ENCODE results near the gene MYH11.

MYH11 gene

DNA sequence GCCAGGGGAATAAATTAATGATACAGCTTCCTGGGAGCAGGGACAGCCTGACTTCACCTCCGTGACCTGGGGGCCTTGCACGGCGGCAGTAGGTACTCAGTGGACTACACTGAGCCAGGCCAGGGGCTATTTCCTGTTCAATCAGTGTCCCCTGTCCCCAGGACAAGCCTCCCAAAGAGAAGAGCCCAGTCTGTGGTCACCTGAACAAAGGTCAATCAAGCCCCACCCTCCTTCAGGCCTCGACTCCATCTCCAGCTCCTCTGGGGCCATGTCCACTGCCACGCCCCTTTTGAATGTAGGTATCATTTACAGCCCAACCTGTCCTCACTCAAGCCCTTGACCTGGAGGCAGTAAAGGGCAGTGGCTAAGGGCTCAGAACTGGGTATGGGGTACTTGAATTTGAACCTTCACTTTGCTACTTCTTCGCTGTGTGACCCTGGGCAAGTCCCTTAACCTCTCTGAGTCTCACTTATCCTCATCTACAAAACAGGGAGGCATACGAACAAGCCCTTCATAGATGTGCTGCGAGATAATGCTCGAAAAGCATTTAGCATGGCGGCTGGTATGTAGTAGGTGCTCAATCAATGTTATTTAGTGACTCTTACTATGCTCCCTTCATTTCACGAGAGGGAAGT, 29.0 kb downstream of the MYH11 start:
- DNase-seq (ENCODE audit: low read depth), result no peak
- TF ChIP-seq, protein P1, sequence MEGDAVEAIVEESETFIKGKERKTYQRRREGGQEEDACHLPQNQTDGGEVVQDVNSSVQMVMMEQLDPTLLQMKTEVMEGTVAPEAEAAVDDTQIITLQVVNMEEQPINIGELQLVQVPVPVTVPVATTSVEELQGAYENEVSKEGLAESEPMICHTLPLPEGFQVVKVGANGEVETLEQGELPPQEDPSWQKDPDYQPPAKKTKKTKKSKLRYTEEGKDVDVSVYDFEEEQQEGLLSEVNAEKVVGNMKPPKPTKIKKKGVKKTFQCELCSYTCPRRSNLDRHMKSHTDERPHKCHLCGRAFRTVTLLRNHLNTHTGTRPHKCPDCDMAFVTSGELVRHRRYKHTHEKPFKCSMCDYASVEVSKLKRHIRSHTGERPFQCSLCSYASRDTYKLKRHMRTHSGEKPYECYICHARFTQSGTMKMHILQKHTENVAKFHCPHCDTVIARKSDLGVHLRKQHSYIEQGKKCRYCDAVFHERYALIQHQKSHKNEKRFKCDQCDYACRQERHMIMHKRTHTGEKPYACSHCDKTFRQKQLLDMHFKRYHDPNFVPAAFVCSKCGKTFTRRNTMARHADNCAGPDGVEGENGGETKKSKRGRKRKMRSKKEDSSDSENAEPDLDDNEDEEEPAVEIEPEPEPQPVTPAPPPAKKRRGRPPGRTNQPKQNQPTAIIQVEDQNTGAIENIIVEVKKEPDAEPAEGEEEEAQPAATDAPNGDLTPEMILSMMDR (conservative IDR thresholded peaks at IDR 0.05; ENCODE audit: control insufficient read depth, insufficient read depth, low read depth, low read length), result no peak
- H3K4me3 ChIP-seq (ENCODE audit: control insufficient read depth, low read depth, low read length), result no peak overlapping the region

DNA sequence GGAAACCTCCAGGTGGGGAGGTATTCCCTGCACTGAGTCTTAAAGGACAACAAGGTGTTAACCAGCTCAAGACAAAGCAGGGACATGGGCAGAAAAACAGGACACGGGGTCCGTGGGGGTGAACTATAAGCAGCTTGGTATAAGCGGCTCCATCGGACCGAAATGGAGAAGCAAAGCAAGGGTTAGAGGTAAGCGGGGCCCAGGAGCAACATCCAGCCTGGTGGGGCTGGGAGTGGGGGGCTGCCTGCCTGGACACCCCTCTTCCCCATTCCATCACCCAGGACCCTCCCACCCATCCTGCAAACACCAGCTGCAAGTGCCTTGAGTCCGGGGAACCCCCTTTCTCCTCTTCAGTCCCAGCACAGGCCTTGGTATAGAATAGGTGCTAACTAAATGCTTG, 29.5 kb downstream of the MYH11 start:
- H3K4me3 ChIP-seq (ENCODE audit: control insufficient read depth, low read depth, low read length), result no peak overlapping the region
- no peak for DNase-seq (ENCODE audit: low read depth)
- TF ChIP-seq, protein P1 (conservative IDR thresholded peaks at IDR 0.05; ENCODE audit: control insufficient read depth, insufficient read depth, low read depth, low read length), result no peak

DNA sequence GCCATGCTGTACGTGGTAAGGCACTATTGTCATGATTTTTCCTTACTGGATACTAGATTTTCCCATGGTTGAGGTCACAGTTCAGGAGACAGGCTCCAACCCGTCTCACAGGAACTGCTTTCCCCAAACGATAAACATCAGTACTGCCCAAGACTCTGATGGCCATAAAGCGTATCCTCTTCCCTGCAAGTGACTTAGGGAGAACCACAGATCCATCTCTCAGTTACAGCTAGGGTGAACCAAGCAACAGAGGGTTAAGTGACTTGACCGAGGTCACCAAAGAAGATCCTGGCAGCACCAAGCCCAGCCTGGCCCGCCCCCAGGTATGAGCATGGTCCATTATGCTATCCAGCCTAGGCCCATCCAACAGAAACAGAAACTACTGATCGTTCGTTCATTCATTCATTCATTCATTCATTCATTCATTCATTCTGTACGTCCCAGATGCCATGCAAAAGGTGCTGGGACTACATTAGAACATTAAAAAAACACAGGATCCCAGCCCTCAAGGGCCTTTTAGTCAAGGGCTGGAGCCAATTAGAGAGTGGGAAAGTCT, 31.0 kb downstream of the MYH11 start:
- TF ChIP-seq, protein P1 (conservative IDR thresholded peaks at IDR 0.05; ENCODE audit: control insufficient read depth, insufficient read depth, low read depth, low read length), result no peak
- no peak for DNase-seq (ENCODE audit: low read depth)
- no peak overlapping the region for H3K4me3 ChIP-seq (ENCODE audit: control insufficient read depth, low read depth, low read length)

GRCh38 chr16:15822957-15823356, 33.9 kb downstream of the MYH11 start:
- no peak overlapping the region for H3K4me3 ChIP-seq (ENCODE audit: control insufficient read depth, low read depth, low read length)
- TF ChIP-seq, protein P1 (conservative IDR thresholded peaks at IDR 0.05; ENCODE audit: control insufficient read depth, insufficient read depth, low read depth, low read length), result no peak
- DNase-seq (ENCODE audit: low read depth), result no peak

DNA sequence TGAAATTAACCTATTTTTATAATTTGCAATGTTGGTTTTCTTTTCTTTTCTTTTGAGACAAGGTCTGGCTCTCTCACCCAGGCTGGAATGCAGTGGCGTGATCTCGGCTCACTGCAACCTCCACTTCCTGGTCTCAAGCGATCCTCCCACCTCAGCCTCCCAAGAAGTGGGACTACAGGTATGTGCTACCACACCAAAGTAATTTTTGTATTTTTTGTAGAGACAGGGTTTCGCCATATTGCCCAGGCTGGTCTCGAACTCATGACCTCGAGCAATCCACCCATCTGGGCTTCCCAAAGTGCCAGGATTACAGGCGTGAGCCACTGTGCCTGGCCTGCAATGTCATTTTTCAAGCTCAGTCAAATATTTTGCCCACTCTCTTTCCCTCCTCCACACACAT, 36.0 kb downstream of the MYH11 start:
- no peak overlapping the region for H3K4me3 ChIP-seq (ENCODE audit: control insufficient read depth, low read depth, low read length)
- DNase-seq (ENCODE audit: low read depth), result no peak
- TF ChIP-seq, protein P1 (conservative IDR thresholded peaks at IDR 0.05; ENCODE audit: control insufficient read depth, insufficient read depth, low read depth, low read length), result no peak

DNA sequence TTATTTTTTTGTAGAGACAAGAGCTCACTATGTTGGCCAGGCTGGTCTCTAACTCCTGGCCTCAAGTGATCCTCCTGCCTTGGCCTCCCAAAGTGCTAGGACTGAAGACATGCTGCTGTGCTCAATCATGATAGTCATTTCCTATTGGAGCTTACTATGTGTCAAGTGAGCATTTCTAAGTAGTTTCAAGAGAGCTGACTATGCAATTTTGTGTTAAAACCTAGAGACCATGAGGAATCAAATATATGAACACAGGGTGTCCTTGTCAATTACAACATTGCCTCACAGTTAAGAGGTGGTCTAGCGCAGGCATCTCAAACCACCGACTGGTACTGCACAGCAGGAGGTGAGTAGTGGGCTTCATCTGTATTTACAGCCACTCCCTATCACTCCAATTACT, 37.8 kb downstream of the MYH11 start:
- TF ChIP-seq, protein P1 (conservative IDR thresholded peaks at IDR 0.05; ENCODE audit: control insufficient read depth, insufficient read depth, low read depth, low read length), result no peak

More for the DNA sequence above, 37.8 kb downstream of the MYH11 start:
- no peak for DNase-seq (ENCODE audit: low read depth)
- H3K4me3 ChIP-seq (ENCODE audit: control insufficient read depth, low read depth, low read length), result no peak overlapping the region

Data from fibroblast of mammary gland (primary cell).